ENCODE data around the gene FFAR4.

DNA sequence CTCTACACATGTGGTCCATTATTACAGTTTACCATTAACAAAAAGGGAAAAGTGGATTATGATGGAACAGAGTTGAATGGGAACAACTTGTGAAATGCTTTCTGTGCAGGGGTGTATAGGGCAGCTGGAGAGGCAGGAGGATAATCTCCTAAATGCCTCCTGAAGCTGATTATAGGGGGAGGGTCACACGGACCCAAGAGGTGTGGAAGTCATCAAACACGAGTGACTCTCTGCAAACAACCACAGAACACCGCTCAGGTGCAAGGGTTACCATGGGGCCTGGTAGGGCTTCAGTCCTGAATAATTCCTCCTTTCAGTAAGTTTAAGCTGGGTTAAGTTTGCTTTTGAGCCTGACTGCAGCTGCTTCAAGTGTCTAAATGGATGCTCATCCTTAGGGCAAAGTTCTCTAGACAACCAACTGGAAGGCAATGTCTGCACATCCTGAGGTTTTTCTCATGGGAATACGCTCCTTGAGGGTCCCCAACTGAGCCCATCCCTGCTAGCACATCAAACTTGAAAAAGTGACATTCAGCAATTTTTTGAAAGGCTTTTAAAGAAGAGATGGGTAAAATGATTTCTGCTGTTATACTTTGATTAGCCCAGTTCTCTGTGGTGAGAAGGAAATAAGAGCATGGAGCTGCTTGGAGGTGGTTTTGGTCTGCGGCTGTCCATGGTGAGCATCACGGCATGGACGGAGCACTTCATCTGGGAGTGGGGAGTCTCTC lies 47.8 kb downstream of the FFAR4 start:
- TF ChIP-seq, protein P1, sequence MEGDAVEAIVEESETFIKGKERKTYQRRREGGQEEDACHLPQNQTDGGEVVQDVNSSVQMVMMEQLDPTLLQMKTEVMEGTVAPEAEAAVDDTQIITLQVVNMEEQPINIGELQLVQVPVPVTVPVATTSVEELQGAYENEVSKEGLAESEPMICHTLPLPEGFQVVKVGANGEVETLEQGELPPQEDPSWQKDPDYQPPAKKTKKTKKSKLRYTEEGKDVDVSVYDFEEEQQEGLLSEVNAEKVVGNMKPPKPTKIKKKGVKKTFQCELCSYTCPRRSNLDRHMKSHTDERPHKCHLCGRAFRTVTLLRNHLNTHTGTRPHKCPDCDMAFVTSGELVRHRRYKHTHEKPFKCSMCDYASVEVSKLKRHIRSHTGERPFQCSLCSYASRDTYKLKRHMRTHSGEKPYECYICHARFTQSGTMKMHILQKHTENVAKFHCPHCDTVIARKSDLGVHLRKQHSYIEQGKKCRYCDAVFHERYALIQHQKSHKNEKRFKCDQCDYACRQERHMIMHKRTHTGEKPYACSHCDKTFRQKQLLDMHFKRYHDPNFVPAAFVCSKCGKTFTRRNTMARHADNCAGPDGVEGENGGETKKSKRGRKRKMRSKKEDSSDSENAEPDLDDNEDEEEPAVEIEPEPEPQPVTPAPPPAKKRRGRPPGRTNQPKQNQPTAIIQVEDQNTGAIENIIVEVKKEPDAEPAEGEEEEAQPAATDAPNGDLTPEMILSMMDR (IDR thresholded peaks at IDR 0.05), result no peak
- TF ChIP-seq POLR2A (IDR thresholded peaks at IDR 0.05), result no peak
